ENCODE measurements around the gene COLEC11.

COLEC11 gene

DNA sequence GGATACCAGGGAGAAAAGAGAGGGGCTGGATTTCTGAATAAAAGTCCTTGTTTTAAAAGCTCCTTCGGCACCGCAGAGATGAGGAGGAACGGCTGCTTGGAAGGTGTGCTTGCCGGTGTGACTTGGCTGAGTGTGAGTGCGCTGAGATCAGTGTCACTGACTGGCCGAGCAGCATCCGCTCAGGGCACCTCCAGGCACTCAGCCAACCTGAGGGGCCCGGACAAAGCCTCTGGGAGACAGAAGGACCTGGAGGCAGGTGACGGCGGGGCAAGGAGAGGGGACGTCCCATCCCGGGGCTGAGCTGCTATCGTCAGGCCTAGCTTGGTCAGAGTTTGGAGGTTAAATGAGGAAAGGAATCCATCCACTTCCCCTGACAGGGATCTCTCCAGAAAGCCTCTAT, 46.3 kb downstream of the COLEC11 start:
- TF ChIP-seq, protein P1, sequence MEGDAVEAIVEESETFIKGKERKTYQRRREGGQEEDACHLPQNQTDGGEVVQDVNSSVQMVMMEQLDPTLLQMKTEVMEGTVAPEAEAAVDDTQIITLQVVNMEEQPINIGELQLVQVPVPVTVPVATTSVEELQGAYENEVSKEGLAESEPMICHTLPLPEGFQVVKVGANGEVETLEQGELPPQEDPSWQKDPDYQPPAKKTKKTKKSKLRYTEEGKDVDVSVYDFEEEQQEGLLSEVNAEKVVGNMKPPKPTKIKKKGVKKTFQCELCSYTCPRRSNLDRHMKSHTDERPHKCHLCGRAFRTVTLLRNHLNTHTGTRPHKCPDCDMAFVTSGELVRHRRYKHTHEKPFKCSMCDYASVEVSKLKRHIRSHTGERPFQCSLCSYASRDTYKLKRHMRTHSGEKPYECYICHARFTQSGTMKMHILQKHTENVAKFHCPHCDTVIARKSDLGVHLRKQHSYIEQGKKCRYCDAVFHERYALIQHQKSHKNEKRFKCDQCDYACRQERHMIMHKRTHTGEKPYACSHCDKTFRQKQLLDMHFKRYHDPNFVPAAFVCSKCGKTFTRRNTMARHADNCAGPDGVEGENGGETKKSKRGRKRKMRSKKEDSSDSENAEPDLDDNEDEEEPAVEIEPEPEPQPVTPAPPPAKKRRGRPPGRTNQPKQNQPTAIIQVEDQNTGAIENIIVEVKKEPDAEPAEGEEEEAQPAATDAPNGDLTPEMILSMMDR (IDR thresholded peaks at IDR 0.05) = no peak

DNA sequence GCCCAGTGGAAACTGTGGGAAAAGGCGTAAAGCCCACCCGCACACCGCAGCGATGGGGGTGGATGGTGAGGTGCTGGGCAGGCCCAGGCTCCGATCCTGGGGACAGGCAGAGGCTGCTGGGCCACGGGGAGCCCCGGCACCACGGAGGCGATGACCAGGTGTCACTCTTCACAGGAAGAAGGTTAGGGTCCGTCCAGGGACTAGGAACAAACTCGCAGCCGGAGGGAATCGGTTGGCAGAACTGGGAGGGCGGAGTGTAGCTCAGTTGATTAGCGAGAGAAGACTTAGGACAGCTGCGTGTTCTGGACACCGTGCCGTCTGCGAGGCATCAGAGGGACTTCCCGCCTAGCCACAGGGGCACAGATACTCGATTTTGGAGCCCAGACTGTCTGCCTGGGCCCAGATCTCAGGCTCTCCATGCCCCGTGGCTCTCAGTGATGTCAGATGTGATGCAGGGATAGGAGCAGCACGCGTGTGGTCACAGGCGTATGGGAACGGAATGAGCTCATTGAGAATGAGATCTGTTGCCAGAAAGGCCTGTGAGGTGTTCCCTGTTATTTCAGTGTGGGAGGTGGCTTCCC, 47.0 kb downstream of the COLEC11 start:
- TF ChIP-seq, protein P1 (IDR thresholded peaks at IDR 0.05) = no peak

DNA sequence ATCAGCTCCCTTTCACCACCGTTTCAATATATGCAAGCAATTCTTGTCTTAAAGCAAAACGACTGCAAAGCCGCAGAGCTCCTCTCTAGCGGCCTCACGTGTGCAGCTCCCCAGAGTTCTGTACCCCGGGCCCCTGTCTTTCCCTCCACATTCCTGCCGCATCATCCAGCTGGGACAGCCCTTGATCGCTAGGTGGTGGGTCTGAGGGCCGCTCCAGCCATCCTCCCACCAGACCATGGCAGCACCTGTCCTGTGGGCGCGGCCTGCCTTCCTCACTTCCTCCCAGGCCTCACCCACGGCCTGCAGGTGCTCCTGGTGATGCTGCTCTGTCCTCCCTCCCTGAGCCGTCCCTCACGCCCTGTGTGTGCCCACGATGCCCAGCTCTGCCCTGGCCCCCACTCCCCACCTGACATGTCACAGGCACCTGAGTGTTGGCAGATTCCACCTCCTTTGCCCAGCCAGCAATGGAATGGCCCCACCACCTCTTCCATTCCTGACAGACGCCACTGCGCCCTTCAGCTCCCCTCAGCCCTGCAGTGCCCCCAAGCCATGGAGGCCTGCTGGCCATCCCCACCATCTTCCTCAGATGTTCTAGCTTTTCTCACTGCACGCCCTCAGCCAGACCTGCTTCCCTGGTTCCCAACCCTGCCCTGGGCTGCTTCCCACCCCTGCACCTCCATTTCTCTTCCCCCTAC, 47.8 kb downstream of the COLEC11 start:
- TF ChIP-seq, protein P1 (IDR thresholded peaks at IDR 0.05) = no peak

DNA sequence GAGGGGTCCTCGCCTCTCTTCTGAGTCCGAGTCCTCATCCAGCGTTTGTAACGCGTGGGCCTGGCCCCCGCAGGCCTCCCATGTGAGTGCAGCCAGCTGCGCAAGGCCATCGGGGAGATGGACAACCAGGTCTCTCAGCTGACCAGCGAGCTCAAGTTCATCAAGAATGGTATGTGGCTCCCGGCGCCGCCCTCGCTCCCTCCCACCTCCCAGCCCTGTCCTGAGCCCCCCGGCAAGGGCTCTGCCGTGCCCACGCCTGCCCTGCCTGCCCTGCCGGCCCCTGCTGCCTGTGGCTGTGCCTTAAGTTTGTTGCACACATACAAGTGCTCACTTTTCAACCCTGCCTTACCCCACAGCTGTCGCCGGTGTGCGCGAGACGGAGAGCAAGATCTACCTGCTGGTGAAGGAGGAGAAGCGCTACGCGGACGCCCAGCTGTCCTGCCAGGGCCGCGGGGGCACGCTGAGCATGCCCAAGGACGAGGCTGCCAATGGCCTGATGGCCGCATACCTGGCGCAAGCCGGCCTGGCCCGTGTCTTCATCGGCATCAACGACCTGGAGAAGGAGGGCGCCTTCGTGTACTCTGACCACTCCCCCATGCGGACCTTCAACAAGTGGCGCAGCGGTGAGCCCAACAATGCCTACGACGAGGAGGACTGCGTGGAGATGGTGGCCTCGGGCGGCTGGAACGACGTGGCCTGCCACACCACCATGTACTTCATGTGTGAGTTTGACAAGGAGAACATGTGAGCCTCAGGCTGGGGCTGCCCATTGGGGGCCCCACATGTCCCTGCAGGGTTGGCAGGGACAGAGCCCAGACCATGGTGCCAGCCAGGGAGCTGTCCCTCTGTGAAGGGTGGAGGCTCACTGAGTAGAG, 48.7 kb downstream of the COLEC11 start:
- TF ChIP-seq, protein P1 (IDR thresholded peaks at IDR 0.05) = no peak

DNA sequence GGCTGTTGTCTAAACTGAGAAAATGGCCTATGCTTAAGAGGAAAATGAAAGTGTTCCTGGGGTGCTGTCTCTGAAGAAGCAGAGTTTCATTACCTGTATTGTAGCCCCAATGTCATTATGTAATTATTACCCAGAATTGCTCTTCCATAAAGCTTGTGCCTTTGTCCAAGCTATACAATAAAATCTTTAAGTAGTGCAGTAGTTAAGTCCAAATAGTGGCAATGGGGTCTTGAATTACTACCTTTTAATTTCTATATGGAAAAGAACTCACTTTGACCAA, 49.3 kb downstream of the COLEC11 start:
- TF ChIP-seq, protein P1 (IDR thresholded peaks at IDR 0.05) = no peak

DNA sequence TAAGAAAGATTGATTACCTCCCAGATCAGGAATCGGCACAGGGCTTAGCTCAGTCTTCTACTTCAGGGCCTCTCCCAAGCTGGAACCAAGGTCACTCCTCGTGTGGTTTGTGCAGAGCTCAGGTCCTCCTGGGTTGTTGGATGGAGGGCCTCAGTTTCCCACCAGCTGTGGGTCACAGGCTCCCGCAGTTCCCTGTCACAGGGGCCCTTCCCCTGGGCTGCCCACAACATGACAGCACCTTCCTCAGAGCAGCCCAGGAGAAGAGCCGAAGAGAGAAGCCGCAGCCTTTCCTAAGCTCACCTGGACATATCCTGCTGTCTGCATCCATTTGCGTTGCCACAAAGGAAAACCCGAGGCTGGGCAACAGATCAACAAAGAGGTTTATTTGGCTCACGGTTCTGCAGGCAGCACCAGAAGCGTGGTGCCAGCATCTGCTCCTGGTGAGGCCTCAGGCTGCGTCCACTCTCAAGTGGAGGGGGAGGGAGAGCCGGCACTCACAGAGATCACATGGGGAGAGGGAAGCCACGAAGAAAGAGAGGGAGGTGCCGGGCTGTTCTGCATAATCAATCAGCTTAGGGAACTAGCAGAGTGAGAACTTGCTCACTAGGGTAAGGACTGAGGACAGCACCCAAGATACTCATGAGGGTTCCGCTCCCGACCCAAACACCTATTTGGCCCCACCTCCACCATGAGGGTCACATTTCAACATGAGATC, 50.1 kb downstream of the COLEC11 start:
- TF ChIP-seq, protein P1 (IDR thresholded peaks at IDR 0.05) = no peak

DNA sequence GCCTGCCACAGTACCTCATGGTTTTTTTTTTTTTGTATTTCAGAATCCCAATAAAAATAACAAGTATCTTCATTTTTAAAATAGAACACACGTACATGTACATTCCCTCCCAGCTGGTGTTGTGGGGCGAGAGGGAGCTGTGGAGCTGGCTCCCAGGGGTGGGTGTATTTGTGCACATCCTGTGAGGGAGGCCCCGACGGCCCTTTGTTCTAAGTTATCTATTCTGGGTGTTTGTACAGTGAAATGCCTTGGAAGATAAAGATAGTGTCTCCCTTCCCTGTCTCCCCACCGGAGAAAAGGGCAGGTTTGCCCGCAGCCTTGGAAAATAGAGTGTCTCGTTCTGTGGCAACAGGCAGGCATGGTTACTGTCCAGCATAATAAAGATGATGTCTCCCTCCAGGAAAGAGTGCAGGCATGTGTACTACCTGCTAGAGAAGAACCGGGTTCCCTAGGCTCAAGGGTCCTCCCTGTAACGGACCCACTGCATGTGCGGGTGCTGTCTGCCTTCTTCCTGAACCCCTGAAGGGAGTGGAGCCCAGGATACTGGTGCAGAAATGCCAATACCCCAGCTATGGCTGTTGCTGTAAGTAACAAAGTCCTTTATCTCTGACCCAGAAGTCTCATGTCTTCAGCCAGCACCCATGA, 51.0 kb downstream of the COLEC11 start:
- TF ChIP-seq, protein P1 (IDR thresholded peaks at IDR 0.05) = no peak

All from LNCAP (cell line).